Common myeloid progenitor, CD34-positive (primary cell): Measurements from ENCODE around the gene LIN9. TPM values are rescaled to one million over a fixed set of nuclear protein-coding genes. Genes with fewer than 3 reads are reported as not detected.
A peak's percentile ranks its signal among the peaks of the same experiment; 100 is the strongest.

Source experiments
- CTCF ChIA-PET: fragments of 350-600 bp; sonication (Branson Sonifier 250); formaldehyde crosslinking; loops from one replicate; lab custom pipeline; 2021; ENCODE audit warnings: antibody characterized with exemption; lab: Charles Lee
- POLR2A ChIA-PET: fragments of 350-600 bp; sonication (Branson Sonifier 250); formaldehyde crosslinking; loops from one replicate; lab custom pipeline; 2021; ENCODE audit warnings: antibody characterized with exemption; lab: Charles Lee
- DNase-seq, 3 donors: peaks; one replicate each; pipeline versions ENCODE4 v3.0.0 to v3.0.0-alpha.2; 2013
- H3K27ac ChIP-seq, 2 experiments: 1 replicate in 1 of 2; 2 replicates in 1 of 2; pipeline ENCODE4 v1.7.0; 2013; ENCODE audit warnings: inconsistent platforms in 2 of 2, low read length in 2 of 2, mild to moderate bottlenecking in 2 of 2, low read depth in 1 of 2, moderate library complexity in 1 of 2; ENCODE audit not compliant: severe bottlenecking in 2 of 2, insufficient read depth in 1 of 2, poor library complexity in 1 of 2
- H3K27me3 ChIP-seq, 5 experiments: replicated peaks in 2 of 5; 1 replicate in 3 of 5; 2 replicates in 2 of 5; pipeline versions ENCODE4 v1.6.1 to v1.7.0; 2013; ENCODE audit warnings: low read length in 4 of 5, mild to moderate bottlenecking in 2 of 5, moderate library complexity in 2 of 5, inconsistent platforms in 1 of 5; ENCODE audit not compliant: insufficient read depth in 5 of 5, control insufficient read depth in 4 of 5
- H3K36me3 ChIP-seq, 4 experiments: 1 replicate in 2 of 4; 2 replicates in 2 of 4; pipeline versions ENCODE4 v1.6.1 to v1.7.0; 2013; ENCODE audit warnings: low read length in 3 of 4, control low read depth in 1 of 4, mild to moderate bottlenecking in 1 of 4; ENCODE audit not compliant: control insufficient read depth in 4 of 4, insufficient read depth in 4 of 4
- H3K4me1 ChIP-seq, 4 experiments: 1 replicate in 3 of 4; 2 replicates in 1 of 4; pipeline versions ENCODE4 v1.6.1 to v1.7.1; 2013; ENCODE audit warnings: low read length in 3 of 4, mild to moderate bottlenecking in 3 of 4, control low read depth in 1 of 4, inconsistent platforms in 1 of 4, moderate library complexity in 1 of 4; ENCODE audit not compliant: control insufficient read depth in 4 of 4, insufficient read depth in 4 of 4; ENCODE audit errors: control extremely low read depth in 1 of 4
- H3K4me3 ChIP-seq, 7 experiments: 1 replicate in 4 of 7; 2 replicates in 3 of 7; pipeline versions ENCODE4 v1.5.1 to v1.7.0; 2013; ENCODE audit warnings: mild to moderate bottlenecking in 7 of 7, low read length in 6 of 7, moderate library complexity in 6 of 7, inconsistent platforms in 2 of 7, low read depth in 2 of 7, control low read depth in 1 of 7; ENCODE audit not compliant: insufficient read depth in 4 of 7, control insufficient read depth in 1 of 7; ENCODE audit errors: extremely low read depth in 1 of 7
- H3K9me3 ChIP-seq, 5 experiments: 1 replicate in 4 of 5; 2 replicates in 1 of 5; pipeline versions ENCODE4 v1.6.1 to v1.7.1; 2013; ENCODE audit warnings: low read length in 4 of 5, mild to moderate bottlenecking in 2 of 5, inconsistent platforms in 1 of 5, low read depth in 1 of 5, moderate library complexity in 1 of 5; ENCODE audit not compliant: control insufficient read depth in 4 of 5, insufficient read depth in 2 of 5; ENCODE audit errors: control extremely low read depth in 1 of 5
- WGBS: methylation state at CpG from one replicate; pipeline ENCODE4 v1.1.5; 2013; ENCODE audit not compliant: insufficient coverage; 5-methylcytosine and 5-hydroxymethylcytosine counted together
- polyA plus RNA-seq: library from polyadenylated mRNA; unstranded; fragments of 120-200 nt; gene quantifications from one replicate; pipeline ENCODE4 v1.2.1, GENCODE V29; 2013

Gene LIN9, protein sequence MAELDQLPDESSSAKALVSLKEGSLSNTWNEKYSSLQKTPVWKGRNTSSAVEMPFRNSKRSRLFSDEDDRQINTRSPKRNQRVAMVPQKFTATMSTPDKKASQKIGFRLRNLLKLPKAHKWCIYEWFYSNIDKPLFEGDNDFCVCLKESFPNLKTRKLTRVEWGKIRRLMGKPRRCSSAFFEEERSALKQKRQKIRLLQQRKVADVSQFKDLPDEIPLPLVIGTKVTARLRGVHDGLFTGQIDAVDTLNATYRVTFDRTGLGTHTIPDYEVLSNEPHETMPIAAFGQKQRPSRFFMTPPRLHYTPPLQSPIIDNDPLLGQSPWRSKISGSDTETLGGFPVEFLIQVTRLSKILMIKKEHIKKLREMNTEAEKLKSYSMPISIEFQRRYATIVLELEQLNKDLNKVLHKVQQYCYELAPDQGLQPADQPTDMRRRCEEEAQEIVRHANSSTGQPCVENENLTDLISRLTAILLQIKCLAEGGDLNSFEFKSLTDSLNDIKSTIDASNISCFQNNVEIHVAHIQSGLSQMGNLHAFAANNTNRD
- polyA plus RNA-seq, result 7.2 TPM

DNA sequence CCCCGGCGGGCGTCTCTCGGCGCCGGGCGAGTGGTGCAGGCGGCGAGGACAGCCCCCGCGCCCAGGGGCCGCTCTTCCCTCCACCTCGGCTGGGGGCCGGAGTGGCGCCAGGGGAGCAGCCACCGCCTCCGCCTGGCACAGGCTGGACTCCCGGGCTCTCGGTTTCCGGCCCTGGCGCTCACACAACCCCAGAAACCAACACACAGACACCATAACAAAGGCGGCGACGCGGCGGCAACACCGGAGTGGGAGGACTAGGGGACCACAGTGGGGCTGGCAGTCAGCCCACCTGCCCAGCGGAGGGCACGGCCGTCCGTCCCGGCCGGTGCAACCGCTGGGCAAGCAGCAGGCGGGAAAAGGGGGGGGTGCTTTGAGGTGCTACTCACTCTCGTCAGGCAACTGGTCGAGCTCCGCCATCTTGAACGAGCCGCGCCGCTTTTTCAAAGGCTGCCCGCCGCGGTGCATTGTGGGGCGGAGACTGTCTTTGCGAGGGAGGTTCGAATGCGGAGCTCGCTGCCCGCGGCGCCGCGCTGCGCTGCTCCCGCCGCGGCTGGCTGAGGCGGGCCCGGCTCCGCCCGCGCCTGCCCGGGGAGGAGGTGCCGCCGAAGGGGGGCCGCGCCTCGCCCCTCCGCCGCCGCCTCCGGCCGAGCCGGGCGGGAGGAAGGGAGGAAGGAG lies at the start of gene LIN9:
LIN9 (minus strand) TSS at position 442 of the 675 bp plus-strand sequence; CDS start at position 417, 25 bp downstream.
- Histone ChIP-seq H3K9me3 (no peaks in the 10 kb centered on the region), H3K27me3 (no peaks in the 10 kb centered on the region), H3K36me3 (peaks cover 0 to 4% (median 0%) of the 10 kb centered on the region in 4 experiments), H3K4me3 (peak within 1 kb of the TSS; percentile 80 to 100 (median 97)), H3K4me1 (peaks cover 4 to 29% (median 19%) of the 10 kb centered on the region in 4 experiments), H3K27ac (peak within 1 kb of the TSS; percentile 58 to 88)
- peak; percentile 90 to 94 (median 93) for DNase-seq
- under 1% methylated on average over 45 of the region's 77 CpGs for WGBS
- ChIA-PET POLR2A (interaction anchor here (1.1 to 1.3 kb wide), 2 partner anchors 42 to 99 kb away, joined by 3 read pairs; partner anchors contain the start of gene PARP1), CTCF (interaction anchor here (1.2 to 3.3 kb wide), 6 partner anchors 8 to 49 kb away, joined by 3 to 32 read pairs (median 7); no protein-coding TSS in a partner anchor)

DNA sequence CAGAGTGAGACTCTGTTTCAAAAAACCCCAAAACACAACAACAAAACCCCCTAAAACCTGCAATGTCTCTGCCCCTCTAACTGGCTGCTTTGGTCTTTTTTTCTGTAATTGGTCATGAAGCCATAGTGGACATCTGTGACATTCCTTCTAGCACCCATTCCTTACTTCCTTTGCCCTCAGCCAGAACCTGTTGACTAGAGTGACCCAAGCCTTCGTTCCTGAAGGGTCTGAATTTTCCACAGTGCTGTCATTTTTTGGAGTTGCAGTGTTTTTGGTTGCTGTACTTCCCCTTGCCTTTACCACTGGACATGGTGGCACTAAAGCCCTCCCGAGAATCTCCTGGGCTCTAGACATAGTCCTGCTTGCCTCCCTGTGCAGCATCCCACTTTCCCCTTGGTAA lies 48.5 kb upstream of the LIN9 start:
- H3K4me1 ChIP-seq, result peaks cover 5 to 23% (median 13%) of the 10 kb centered on the region in 4 experiments
- POLR2A ChIA-PET, result no interaction called here
- no peaks in the 10 kb centered on the region for H3K27me3 ChIP-seq
- H3K4me3 ChIP-seq, result no peak overlapping the region
- CTCF ChIA-PET, result no interaction called here
- no peaks in the 10 kb centered on the region for H3K9me3 ChIP-seq
- H3K36me3 ChIP-seq, result peaks cover 22 to 62% (median 53%) of the 10 kb centered on the region in 4 experiments
- WGBS, result 100% methylated on average over 2 of the region's 2 CpGs
- no peak for DNase-seq
- no peak overlapping the region for H3K27ac ChIP-seq

DNA sequence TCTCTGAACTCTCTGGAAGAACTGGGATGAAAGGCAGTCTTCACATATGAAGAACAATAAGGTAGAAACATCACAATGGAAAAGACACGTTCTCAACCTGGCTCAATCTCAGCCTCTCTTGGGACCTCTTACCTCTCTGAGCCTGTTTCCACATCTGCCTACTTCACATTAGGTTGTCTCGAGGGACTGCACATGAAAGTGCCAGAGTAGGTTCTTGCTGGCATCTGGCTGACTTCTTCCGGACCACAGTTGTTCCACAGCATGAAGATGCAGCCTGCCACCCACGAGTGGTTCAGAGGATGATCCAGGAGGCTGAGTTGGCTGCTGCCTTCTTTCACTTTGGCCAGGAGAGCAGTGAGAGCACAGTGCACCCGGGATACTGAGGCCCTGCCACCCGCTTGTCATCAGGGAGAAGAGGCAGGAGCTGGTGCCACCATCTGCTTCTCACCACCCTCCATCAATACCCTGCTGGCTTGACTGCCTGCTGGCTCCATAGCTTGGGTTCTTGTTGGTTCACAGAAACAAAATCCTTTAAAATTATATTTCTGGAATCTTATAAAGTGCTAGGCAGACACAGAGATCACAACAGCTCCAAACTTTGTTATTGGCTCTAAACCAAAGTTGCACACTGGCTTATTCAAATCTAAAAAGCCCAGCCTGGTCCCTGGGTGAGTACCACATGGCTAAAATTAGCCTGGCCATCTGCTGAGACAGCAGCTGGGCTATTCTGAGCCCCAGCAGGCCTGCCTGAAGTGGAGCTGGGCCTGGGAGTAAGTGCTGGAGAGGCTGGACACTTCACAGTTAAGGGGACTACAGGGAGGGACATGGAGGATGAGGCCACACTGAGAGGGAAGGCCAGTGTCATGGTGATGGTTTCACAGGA lies 46.9 kb upstream of the LIN9 start:
- ChIA-PET CTCF (interaction anchor here (1.1 to 1.8 kb wide), 2 partner anchors 11 to 17 kb away, joined by 3 to 5 read pairs; no protein-coding TSS in a partner anchor), POLR2A (no interaction called here)
- no peak overlapping the region for H3K27ac ChIP-seq
- H3K4me1 ChIP-seq, result peaks cover 6 to 37% (median 15%) of the 10 kb centered on the region in 4 experiments
- H3K9me3 ChIP-seq, result no peaks in the 10 kb centered on the region
- DNase-seq, result no peak
- H3K27me3 ChIP-seq, result no peaks in the 10 kb centered on the region
- H3K4me3 ChIP-seq, result no peak overlapping the region
- WGBS, result 94% methylated on average over 5 of the region's 6 CpGs
- H3K36me3 ChIP-seq, result peaks cover 16 to 47% (median 42%) of the 10 kb centered on the region in 4 experiments

DNA sequence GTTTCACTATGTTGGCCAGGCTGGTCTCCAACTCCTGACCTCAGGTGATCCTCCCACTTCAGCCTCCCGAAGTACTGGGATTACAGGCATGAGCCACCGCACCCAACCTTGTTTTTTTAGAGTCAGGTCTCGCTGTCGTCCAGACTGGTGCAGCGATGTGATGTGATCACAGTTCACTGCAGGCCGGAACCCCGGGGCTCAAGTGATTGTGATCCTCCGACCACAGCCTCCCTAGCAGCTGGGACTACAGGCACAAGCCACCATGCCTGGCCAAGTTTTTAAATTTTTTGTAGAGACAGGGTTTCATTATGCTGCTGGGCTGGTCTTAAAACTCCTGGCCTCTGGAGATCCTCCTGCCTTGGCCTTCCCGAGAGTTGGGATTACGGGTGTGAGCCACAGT lies 46.1 kb upstream of the LIN9 start:
- Histone ChIP-seq H3K4me1 (peaks cover 6 to 46% (median 23%) of the 10 kb centered on the region in 4 experiments), H3K27ac (no peak overlapping the region), H3K36me3 (peaks cover 16 to 38% (median 35%) of the 10 kb centered on the region in 4 experiments), H3K27me3 (no peaks in the 10 kb centered on the region), H3K9me3 (no peaks in the 10 kb centered on the region), H3K4me3 (no peak overlapping the region)
- 100% methylated on average over 7 of the region's 10 CpGs for WGBS
- ChIA-PET CTCF (interaction anchor here (1.8 kb wide), 1 partner anchor 18 kb away, joined by 3 read pairs; no protein-coding TSS in a partner anchor), POLR2A (no interaction called here)
- DNase-seq, result no peak

DNA sequence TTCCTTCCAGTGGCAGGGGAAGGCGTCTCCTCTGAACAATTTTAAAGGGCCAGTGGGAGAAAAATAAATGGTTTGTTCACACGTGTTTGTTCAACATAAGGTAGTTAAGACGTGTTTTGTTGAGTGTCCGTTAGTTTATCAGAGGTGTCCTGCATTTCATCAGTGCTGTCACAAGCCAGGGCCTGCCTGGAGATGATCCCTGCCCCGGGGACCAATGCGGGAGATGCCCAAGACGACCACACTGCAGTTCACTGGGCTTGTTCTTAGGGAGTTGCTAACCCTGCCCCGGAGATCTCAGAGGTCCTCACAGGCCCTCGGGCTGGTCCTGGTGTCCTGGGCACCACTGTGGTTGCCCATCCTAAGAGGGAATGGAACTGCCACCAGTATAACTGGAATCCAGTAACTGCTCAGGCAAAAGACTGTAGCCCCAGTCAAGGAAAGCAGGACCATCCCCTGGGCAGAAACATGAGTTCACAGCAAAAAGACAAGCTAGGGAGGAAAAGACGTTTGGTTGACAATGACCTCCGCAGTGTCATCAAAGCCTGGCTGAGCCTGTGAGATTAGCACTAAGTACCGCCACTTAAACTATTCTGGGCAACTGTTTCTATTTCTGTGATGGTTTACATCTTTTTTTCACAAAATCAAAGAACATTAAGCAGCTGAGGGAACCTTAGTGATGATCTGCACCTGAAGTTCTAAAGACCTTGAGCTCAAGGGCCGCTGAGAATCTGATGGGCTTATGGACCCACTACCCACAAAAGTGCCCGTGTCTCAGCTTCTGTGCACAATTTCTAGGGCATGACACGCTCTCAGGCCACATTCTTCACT lies 44.9 kb upstream of the LIN9 start:
- 77% methylated on average over 15 of the region's 15 CpGs for WGBS
- DNase-seq, result no peak
- ChIA-PET POLR2A (no interaction called here), CTCF (no interaction called here)
- no peaks in the 10 kb centered on the region for H3K27me3 ChIP-seq
- H3K9me3 ChIP-seq, result no peaks in the 10 kb centered on the region
- peaks cover 16 to 27% (median 26%) of the 10 kb centered on the region in 4 experiments for H3K36me3 ChIP-seq
- H3K27ac ChIP-seq, result no peak overlapping the region
- peaks cover 6 to 57% (median 33%) of the 10 kb centered on the region in 4 experiments for H3K4me1 ChIP-seq
- no peak overlapping the region for H3K4me3 ChIP-seq

DNA sequence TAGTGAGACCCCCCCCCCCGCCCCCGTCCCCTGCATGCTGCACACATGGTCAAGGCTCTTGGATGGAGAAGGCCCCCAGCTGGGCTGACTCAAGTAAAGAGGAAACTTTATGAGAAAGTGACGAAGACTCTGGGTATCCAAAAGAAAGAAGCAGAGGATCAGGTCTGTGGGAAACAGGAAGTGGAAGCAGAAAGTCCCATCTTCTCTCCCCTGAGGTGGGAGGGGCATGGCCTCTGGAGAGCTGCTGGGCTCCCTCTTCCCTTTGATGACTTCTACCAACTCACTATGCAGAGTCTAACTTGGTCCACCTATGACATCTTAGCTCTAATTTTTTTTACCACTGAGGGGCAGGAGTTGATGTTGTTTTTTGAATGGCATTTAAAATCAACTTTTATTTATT lies 42.7 kb upstream of the LIN9 start:
- Histone ChIP-seq H3K4me1 (peaks cover 6 to 71% (median 36%) of the 10 kb centered on the region in 4 experiments), H3K27me3 (no peaks in the 10 kb centered on the region), H3K27ac (no peak overlapping the region), H3K9me3 (no peaks in the 10 kb centered on the region), H3K4me3 (no peak overlapping the region), H3K36me3 (peaks cover 4 to 10% (median 7%) of the 10 kb centered on the region in 4 experiments)
- 100% methylated on average over 1 of the region's 3 CpGs for WGBS
- ChIA-PET CTCF (no interaction called here), POLR2A (no interaction called here)
- DNase-seq, result peak in 2 of 3 donors; percentile 15 to 21
